Activated naive CD4-positive, alpha-beta T cell treated with anti-CD3 and anti-CD28 coated beads, Interleukin-2, amount 50 U/mL, for 16 hours (primary cell): ENCODE results near the gene SLC39A11.

Experiments used
- DNase-seq: peaks from one replicate; pipeline ENCODE4 v3.0.0-alpha.2; 2020

SLC39A11 gene

DNA sequence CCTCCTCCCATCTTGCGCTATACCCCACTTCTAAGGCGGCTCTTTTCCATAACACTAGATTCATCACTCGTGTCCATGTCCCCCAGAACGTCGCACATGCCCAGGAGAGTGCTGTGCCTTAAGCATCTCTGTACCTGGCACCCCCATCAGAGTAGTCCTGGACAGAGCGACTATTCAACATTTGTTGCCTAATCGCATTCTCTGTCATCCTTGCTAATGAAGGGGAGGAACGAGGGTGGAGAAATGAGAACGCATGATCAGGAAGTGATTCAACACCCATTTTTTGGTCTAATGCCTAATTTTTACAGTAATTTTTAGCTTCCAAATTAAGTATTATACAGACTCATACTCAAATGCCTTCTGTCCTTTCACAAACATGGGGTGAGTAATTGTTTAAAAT is 53.2 kb downstream of the SLC39A11 start:
- DNase-seq = no peak

DNA sequence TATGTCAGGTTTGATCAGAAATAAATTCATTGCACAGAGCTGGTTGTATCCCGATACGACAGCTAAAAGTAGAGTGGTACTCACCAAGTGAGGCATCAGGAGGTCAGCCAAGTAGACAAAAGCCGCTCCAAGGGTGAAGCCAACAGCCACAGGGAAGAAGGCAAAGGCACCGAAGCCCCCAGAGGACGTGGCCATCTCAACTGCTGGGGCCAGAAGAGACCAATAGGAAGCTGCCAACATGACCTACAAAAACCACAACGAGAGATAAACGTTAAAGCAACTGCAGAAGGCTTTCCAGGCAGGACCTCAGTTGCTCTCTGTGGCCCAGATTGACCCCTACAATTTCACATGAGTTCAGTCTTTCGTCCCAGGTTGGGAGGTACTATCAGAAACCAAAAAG is 61.0 kb downstream of the SLC39A11 start:
- no peak for DNase-seq

GRCh38 chr17:73030995-73031394 is 61.5 kb downstream of the SLC39A11 start:
- no peak for DNase-seq

- no peak for DNase-seq
These were observed 62.0 kb downstream of the SLC39A11 start for GRCh38 chr17:73030501-73030921.

- DNase-seq = no peak
These were observed 62.5 kb downstream of the SLC39A11 start for GRCh38 chr17:73029991-73030390.

DNA sequence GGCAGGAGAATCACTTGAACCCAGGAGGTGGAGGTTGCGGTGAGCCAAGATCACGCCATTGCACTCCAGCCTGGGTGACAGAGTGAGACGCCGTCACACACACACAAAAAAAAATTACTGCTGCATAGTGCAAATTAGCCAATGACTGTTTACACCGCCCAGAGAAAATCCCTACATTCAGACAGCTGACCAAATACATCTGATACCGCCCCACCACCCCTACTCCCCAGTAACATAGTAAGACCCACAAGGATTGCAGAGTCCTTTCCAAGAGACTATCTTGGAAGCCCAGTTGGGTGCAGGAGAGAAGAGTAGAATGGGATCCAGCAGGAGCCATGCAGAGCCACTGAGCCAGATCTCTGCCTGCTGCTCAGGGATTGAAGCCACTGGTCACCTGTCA is 63.5 kb downstream of the SLC39A11 start:
- no peak for DNase-seq

GRCh38 chr17:73028299-73028755 is 64.2 kb downstream of the SLC39A11 start:
- DNase-seq = no peak

- DNase-seq = no peak
These were observed 65.3 kb downstream of the SLC39A11 start for GRCh38 chr17:73027130-73027741.

DNA sequence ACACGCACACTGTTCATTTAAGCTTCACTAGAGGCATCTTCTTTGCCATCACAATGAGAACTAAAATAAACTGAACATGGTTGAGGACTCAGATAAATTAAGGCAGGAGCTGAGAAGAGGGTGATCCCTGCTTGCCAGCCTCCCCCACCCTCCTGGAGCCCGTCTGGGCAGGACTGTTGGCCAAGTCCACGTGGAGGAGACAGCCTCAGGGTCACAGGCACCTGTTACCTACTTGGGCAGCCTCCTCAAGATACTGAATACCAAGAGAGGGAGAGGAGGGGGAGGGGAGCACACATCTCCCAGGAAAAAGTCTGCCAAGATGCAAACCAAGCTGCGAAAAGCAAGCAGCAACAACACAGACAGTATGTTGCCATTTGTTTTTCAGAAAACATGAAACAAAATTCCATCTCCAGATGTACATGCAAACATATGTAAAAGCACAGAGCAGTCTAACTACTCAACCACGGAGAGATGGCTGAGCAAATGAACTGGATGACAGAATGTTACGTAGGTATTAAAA is 67.4 kb downstream of the SLC39A11 start:
- no peak for DNase-seq

- DNase-seq = no peak
These were observed 68.7 kb downstream of the SLC39A11 start for GRCh38 chr17:73023759-73024158.

GRCh38 chr17:73022694-73023093 is 69.8 kb downstream of the SLC39A11 start:
- no peak for DNase-seq

GRCh38 chr17:73021771-73022170 is 70.7 kb downstream of the SLC39A11 start:
- no peak for DNase-seq

- DNase-seq = no peak
These were observed 72.4 kb downstream of the SLC39A11 start for GRCh38 chr17:73020110-73020509.

- no peak for DNase-seq
These were observed 73.9 kb downstream of the SLC39A11 start for GRCh38 chr17:73018599-73018998.

DNA sequence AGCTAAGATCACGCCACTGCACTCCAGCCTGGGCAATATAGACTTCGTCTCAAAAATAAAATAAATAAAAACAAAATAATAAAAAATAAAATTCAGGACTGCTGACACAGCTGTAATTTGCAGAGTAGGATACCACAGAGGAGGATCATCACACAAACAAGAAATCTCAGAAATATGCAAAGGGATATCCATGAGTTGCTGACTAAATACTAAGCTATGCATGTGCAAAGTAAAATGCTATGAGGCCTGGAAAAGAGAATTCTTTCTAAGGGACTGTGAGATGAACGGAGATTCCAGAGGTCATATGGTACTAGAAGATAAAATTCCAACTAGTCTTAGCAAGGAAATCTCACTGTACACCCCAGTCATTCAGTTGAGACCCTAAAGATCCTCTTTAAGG is 74.8 kb downstream of the SLC39A11 start:
- no peak for DNase-seq

DNA sequence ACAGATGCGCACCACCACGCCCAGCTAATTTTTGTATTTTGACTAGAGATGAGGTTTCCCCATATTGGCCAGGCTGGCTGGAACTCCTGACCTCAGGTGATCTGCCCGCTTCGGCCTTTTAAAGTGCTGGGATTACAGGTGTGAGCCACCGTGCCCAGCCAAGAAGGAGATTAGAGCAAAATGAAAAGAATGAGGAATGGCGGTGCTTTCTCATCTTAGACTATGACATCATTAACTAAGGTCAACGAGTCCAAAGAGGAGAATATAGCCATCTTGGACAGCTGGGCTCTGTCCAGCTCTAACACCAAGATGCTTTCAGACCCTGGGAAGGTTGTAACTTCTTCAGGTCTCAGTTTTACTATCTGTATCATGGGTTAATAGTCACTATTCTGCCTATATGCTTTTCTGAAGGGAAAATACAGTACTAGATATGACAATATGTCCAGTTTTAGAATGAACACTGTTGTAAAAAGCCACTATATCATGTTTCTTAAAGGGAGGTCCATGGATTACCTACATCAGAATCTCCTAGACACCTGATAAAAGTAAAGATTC is 76.7 kb downstream of the SLC39A11 start:
- no peak for DNase-seq

DNA sequence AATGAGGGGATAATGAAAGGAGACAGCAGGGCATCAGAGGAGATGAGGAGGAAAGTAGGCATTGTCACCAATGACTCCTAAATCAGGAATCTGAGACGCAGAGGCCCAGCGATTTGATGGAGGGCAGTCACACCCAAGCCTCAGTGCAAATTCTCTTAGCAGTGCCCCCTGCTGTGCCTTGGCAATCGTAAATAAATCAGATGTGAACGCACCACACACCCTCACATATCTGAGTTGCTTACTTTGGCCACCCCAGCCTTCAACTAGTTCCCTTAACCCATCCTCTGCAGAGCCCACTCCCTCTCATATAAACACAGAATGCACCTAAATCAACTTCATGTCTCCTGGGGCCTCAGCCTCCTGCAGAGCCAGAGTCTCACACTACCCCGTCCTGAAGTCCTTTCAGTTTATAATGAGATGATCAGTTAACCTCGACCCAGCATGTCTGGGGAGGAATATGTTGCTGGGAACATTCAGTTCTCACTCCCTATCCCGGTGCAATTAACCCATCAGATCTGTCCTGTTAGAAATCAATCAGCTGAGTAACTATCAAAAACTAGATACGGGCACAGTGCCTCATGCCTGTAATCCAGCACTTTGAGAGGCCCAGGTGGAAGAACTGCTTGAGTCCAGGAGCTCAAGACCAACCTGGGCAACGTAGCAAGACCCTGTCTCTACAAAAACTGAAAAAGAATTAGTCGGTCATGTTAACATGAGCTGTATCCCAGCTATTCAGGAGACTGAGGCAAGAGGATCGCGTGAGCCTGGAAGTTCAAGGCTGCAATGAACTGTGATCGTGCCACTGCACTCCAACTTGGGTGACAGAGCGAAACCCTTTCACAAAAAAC is 78.4 kb downstream of the SLC39A11 start:
- DNase-seq = no peak

DNA sequence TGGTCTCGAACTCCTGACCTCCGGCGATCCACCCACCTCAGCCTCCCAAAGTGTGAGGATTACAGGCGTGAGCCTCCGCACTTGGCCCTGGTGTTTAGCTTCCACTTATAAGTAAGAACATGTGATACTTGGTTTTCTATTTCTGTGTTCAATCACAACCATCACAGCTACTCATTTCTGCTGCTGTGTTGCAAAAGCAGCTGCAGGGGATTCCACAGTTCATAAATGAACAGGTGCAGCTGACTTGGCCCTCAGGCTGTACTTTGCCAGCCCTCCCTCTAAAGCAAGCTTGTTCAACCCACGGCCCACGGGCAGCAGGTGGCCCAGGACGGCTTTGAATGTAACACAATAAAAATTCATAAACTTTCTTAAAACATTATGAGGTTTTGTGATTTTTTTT is 79.2 kb downstream of the SLC39A11 start:
- no peak for DNase-seq

- DNase-seq = no peak
These were observed 81.4 kb downstream of the SLC39A11 start for GRCh38 chr17:73011016-73011486.

- no peak for DNase-seq
These were observed 82.1 kb downstream of the SLC39A11 start for GRCh38 chr17:73010414-73010813.

GRCh38 chr17:73007407-73007806 is 85.1 kb downstream of the SLC39A11 start:
- DNase-seq = no peak

DNA sequence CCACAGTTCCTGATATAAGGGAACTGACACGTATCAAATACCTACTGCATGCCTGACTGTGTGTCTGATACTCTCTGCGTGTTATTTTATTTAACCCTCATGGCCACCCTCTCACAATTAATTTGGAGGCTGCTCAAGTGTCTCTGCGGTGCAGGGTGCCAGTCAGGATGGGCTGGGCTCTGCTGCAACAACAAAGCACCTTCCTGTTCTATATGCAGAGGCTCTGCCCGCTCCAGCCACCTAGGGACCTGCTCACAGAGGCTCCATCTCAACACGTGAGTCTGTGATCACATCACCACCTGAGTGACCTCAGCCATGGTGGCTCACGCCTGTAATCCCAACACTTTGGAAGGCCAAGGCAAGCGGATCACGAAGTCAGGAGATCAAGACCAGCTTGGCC is 87.1 kb downstream of the SLC39A11 start:
- DNase-seq = no peak

GRCh38 chr17:73003487-73003886 is 89.0 kb downstream of the SLC39A11 start:
- no peak for DNase-seq

- DNase-seq = no peak
These were observed 91.7 kb downstream of the SLC39A11 start for GRCh38 chr17:73000832-73001231.
